MG63 (cell line): ENCODE measurements around the gene ADAM17. TPM values are rescaled to one million over a fixed set of nuclear protein-coding genes. Genes with fewer than 3 reads are reported as not detected.
A peak's percentile ranks its signal among the peaks of the same experiment; 100 is the strongest.
"Not testable (repeated sequence)": the region's sequence is repeated elsewhere in the genome, so short reads cannot be mapped to it uniquely, and the experiment has no call there.

Experiments
- DNase-seq: peaks from one replicate; pipeline ENCODE4 v3.0.0-alpha.2; 2020
- H3K27me3 ChIP-seq: fragments of 250-450 bp; sonication (Bioruptor Pico); 2 replicates; pipeline ENCODE4 v1.5.1; 2020; ENCODE audit warnings: mild to moderate bottlenecking, moderate library complexity
- H3K36me3 ChIP-seq: fragments of 250-450 bp; sonication (Bioruptor Pico); 2 replicates; pipeline ENCODE4 v1.5.1; 2020; ENCODE audit warnings: mild to moderate bottlenecking, moderate library complexity
- H3K4me3 ChIP-seq: fragments of 250-450 bp; sonication (Bioruptor Pico); 2 replicates; pipeline ENCODE4 v1.5.1; 2020; ENCODE audit warnings: mild to moderate bottlenecking, moderate library complexity
- H3K9me3 ChIP-seq: fragments of 250-450 bp; sonication (Bioruptor Pico); 2 replicates; pipeline ENCODE4 v1.5.1; 2020; ENCODE audit warnings: mild to moderate bottlenecking, moderate library complexity
- total RNA-seq: library from RNA; depleted of rRNA; stranded (reverse); fragments of >200 nt; shearing (Covaris generic); gene quantifications from 2 replicates; pipeline ENCODE4 v1.2.3, GENCODE V29; 2014; ENCODE audit warnings: low replicate concordance; rRNA removed

Gene ADAM17
- total RNA-seq = 9.0 and 9.9 TPM in 2 replicates

- DNase-seq = peak; percentile 98
- no peaks in the 10 kb centered on the region for H3K9me3 ChIP-seq
- H3K36me3 ChIP-seq = peaks cover 3% of the 10 kb centered on the region
- H3K4me3 ChIP-seq = peak within 1 kb of the TSS; percentile 99
- H3K27me3 ChIP-seq = no peaks in the 10 kb centered on the region
These were observed at the start of gene ADAM17 for GRCh38 chr2:9555297-9556120. TSS of gene ADAM17 (minus strand) at chr2:9555830. CDS start at chr2:9555605, 225 bp downstream.

- DNase-seq = no peak
- Histone ChIP-seq H3K27me3 (no peaks in the 10 kb centered on the region), H3K36me3 (peaks cover 64% of the 10 kb centered on the region), H3K9me3 (peaks cover 29% of the 10 kb centered on the region), H3K4me3 (no peak overlapping the region)
These were observed 46.8 kb upstream of the ADAM17 start for GRCh38 chr2:9602412-9602811.

GRCh38 chr2:9601397-9601796, 45.8 kb upstream of the ADAM17 start:
- no peak for DNase-seq
- no peak overlapping the region for H3K4me3 ChIP-seq
- H3K9me3 ChIP-seq = peaks cover 29% of the 10 kb centered on the region
- H3K27me3 ChIP-seq = no peaks in the 10 kb centered on the region
- peaks cover 72% of the 10 kb centered on the region for H3K36me3 ChIP-seq

GRCh38 chr2:9599430-9599829, 43.8 kb upstream of the ADAM17 start:
- Histone ChIP-seq H3K27me3 (no peaks in the 10 kb centered on the region), H3K4me3 (no peak overlapping the region), H3K36me3 (peaks cover 71% of the 10 kb centered on the region), H3K9me3 (peaks cover 29% of the 10 kb centered on the region)
- DNase-seq = no peak

DNA sequence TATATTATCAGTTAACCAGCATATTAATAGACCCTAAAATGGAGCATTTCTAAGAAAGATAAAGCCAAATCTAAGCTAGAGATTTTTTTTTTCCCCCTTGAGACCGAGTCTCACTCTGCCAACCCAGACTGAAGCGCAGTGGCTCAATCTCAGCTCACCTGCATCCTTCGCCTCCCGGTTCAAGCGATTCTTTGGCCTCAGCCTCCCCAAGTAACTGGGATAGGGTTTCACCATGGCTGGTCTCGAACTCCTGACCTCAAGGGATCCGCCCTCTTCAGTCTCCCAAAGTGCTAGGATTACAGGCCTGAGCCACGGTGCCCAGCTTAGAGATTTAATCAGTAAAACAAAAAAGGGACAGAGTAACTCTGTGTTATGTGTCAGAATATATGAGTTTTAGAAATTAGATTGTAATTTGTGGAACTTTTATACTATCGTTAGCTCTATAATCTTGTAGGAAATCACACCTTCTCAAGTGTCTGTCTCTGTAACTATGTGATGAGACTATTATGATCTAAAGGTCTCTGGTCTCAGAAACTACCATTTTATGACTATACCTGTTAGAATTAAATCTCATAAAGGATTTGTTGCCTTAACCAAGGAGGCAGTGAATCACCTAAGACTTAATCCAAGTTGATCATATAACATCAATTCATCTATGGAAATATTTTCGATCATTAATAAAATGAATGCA, 41.1 kb upstream of the ADAM17 start:
- Histone ChIP-seq H3K4me3 (no peak overlapping the region), H3K9me3 (peaks cover 29% of the 10 kb centered on the region), H3K36me3 (peaks cover 66% of the 10 kb centered on the region), H3K27me3 (no peaks in the 10 kb centered on the region)
- DNase-seq = no peak

- H3K4me3 ChIP-seq = no peak overlapping the region
- H3K36me3 ChIP-seq = peaks cover 66% of the 10 kb centered on the region
- H3K9me3 ChIP-seq = peaks cover 21% of the 10 kb centered on the region
- no peaks in the 10 kb centered on the region for H3K27me3 ChIP-seq
- DNase-seq = no peak
These were observed 40.1 kb upstream of the ADAM17 start for GRCh38 chr2:9595746-9596145.

- not testable (repeated sequence) for H3K4me3 ChIP-seq, H3K27me3 ChIP-seq
- peak; percentile 71 for DNase-seq
- H3K36me3 ChIP-seq = peaks cover 65% of the 10 kb centered on the region
- H3K9me3 ChIP-seq = peaks cover 19% of the 10 kb centered on the region
These were observed 39.6 kb upstream of the ADAM17 start for GRCh38 chr2:9595256-9595655.

DNA sequence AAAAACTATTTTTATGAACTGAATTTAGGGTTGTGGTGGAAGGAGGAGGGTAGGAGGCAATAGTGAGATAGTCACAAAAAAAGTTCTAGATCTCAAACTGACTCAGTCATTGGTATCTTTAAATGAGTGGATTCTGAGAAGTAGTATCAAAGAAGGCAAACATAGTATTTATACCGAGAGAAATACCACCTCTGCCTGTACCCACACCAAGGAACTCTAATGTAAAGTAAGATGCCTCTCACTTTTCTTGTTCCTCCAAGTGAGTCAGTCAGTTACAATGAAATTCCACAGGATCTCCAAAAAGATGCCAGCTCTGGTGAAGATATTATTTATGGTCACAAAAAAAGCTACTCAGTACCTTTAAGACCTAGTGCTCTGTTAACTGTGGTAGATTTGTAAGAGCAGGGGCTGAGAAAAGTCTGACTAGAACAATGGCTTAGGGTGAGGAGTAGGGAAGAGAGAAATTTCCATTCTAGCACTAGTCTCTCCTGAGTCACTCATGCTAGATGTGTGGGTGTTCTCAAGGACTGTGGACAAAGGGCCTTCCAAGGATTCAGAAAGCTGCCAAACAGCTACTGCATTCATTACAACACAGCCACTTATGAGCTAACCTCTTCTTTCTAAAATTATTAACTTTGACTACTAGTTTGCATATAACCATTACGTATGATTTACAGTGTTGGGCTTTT, 38.9 kb upstream of the ADAM17 start:
- Histone ChIP-seq H3K9me3 (peaks cover 14% of the 10 kb centered on the region), H3K4me3 (no peak overlapping the region), H3K36me3 (peaks cover 65% of the 10 kb centered on the region)

DNA sequence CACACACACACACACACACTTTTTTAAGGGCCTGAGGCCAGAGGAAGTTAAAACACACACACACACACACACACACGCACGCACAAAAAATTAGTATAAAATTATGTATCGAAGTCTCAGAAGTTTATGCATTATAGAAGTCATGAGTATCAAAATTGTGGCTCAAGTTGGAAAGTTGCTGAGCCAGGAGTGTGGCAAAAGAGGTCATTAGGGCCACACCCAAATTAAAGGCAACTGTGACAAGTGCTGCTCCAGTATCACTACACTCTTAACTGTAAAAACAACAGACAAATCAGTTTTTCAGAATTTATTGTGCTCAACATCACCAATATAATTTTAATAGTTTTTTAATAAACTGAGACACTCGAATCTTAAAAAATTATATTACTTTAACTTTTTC, 38.3 kb upstream of the ADAM17 start:
- H3K36me3 ChIP-seq = peaks cover 63% of the 10 kb centered on the region
- peaks cover 8% of the 10 kb centered on the region for H3K9me3 ChIP-seq
- no peak overlapping the region for H3K4me3 ChIP-seq
- H3K27me3 ChIP-seq = no peaks in the 10 kb centered on the region
- DNase-seq = no peak

More for the DNA sequence above, 38.9 kb upstream of the ADAM17 start:
- no peaks in the 10 kb centered on the region for H3K27me3 ChIP-seq
- peak; percentile 69 for DNase-seq

GRCh38 chr2:9592699-9593098, 37.1 kb upstream of the ADAM17 start:
- Histone ChIP-seq H3K36me3 (peaks cover 66% of the 10 kb centered on the region), H3K4me3 (no peak overlapping the region), H3K27me3 (no peaks in the 10 kb centered on the region), H3K9me3 (no peaks in the 10 kb centered on the region)
- no peak for DNase-seq

GRCh38 chr2:9590641-9591040, 35.0 kb upstream of the ADAM17 start:
- DNase-seq = no peak
- Histone ChIP-seq H3K36me3 (peaks cover 68% of the 10 kb centered on the region), H3K27me3 (no peaks in the 10 kb centered on the region)

DNA sequence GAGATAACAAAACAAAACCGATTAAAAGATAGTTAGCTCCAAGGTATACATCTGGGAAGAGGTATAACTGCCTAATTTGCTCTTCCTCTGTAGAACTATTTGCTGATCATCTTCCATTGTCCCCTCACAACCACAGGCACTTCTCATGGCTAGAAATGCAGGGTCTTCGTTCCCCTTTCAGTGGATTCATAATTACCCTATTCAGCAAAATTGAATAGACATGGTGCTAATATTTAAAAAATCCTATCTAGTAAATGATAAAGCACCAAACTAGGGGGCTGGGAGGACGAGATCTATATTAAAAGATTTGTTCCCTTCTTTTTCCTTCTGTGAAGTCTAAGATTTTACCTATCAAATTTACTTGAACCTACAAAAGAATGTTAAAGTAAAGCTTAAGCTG, 30.8 kb upstream of the ADAM17 start:
- H3K27me3 ChIP-seq = no peaks in the 10 kb centered on the region
- no peaks in the 10 kb centered on the region for H3K9me3 ChIP-seq
- peaks cover 75% of the 10 kb centered on the region for H3K36me3 ChIP-seq
- no peak for DNase-seq
- H3K4me3 ChIP-seq = no peak overlapping the region

More at GRCh38 chr2:9590641-9591040, 35.0 kb upstream of the ADAM17 start:
- no peak overlapping the region for H3K4me3 ChIP-seq
- no peaks in the 10 kb centered on the region for H3K9me3 ChIP-seq

DNA sequence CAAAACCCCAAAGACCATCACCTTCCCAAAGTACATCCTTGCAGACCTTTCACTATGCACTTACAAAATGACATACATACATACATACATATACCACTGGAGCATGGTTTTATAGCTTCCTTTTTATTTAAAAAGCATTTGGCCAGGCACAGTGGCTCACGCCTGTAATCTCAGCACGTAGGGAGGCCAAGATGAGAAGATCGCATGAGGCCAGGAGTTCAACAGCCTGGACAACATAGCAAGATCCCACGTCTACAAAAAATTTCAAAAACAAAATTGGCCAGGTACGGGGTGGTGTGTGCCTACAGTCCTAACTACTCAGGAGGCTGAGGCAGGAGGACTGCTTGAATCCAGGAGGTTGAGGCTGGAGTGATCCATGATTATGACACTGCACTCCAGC, 29.9 kb upstream of the ADAM17 start:
- Histone ChIP-seq H3K27me3 (no peaks in the 10 kb centered on the region), H3K36me3 (peaks cover 73% of the 10 kb centered on the region), H3K9me3 (no peaks in the 10 kb centered on the region), H3K4me3 (no peak overlapping the region)
- DNase-seq = no peak

- DNase-seq, H3K27me3 ChIP-seq, H3K9me3 ChIP-seq, H3K4me3 ChIP-seq: not testable (repeated sequence)
- peaks cover 70% of the 10 kb centered on the region for H3K36me3 ChIP-seq
These were observed 29.3 kb upstream of the ADAM17 start for GRCh38 chr2:9584902-9585301.

DNA sequence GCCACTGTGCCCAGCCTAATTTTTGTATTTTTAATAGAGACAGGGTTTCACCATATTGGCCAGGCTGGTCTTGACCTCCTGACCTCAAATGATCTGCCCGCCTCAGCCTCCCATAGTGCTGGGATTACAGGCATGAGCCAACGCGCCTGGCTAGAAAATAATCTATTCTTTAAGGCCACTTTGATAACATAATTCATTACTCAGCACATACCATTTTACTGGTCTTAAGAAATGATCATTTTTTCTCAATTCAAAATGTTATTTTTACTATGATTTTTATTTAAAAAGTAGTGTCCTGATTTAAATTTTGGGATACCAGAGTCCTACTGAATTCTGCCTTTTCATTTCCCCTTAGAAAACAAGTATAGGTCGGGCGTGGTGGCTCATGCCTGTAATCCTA, 27.0 kb upstream of the ADAM17 start:
- no peaks in the 10 kb centered on the region for H3K9me3 ChIP-seq
- DNase-seq = no peak
- peaks cover 49% of the 10 kb centered on the region for H3K36me3 ChIP-seq
- no peaks in the 10 kb centered on the region for H3K27me3 ChIP-seq
- H3K4me3 ChIP-seq = no peak overlapping the region

GRCh38 chr2:9578467-9579235, 23.0 kb upstream of the ADAM17 start:
- no peaks in the 10 kb centered on the region for H3K9me3 ChIP-seq
- H3K4me3 ChIP-seq = no peak overlapping the region
- H3K27me3 ChIP-seq = no peaks in the 10 kb centered on the region
- DNase-seq = no peak
- peaks cover 20% of the 10 kb centered on the region for H3K36me3 ChIP-seq
